HG03354 (cell line): ENCODE data around the gene MRTFA.

Experiments used
- ATAC-seq: cut with Tn5 transposase; IDR thresholded peaks from one replicate; pipeline ENCODE4 v1.9.1; 2021; ENCODE audit warnings: mild to moderate bottlenecking; ENCODE audit not compliant: unreplicated experiment, poor library complexity, severe bottlenecking

The MRTFA gene

GRCh38 chr22:40421082-40421350, 215.5 kb downstream of the MRTFA start:
- ATAC-seq, result no peak

GRCh38 chr22:40420341-40421081, 216.0 kb downstream of the MRTFA start:
- ATAC-seq, result no peak

- ATAC-seq, result no peak
Observed at GRCh38 chr22:40419718-40420117, 216.8 kb downstream of the MRTFA start.

- ATAC-seq, result no peak
Observed at GRCh38 chr22:40418366-40419201, 217.9 kb downstream of the MRTFA start.

GRCh38 chr22:40417881-40418280, 218.6 kb downstream of the MRTFA start:
- ATAC-seq, result no peak

GRCh38 chr22:40417041-40417440, 219.5 kb downstream of the MRTFA start:
- ATAC-seq, result no peak

- ATAC-seq, result no peak
Observed at GRCh38 chr22:40416636-40417035, 219.9 kb downstream of the MRTFA start.

GRCh38 chr22:40416267-40416570, 220.3 kb downstream of the MRTFA start:
- ATAC-seq, result no peak

- no peak for ATAC-seq
Observed at GRCh38 chr22:40415531-40416266, 220.8 kb downstream of the MRTFA start.

GRCh38 chr22:40414838-40415505, 221.5 kb downstream of the MRTFA start:
- peak; percentile 40 for ATAC-seq

- ATAC-seq, result no peak
Observed at GRCh38 chr22:40414311-40414710, 222.2 kb downstream of the MRTFA start.

- no peak for ATAC-seq
Observed at GRCh38 chr22:40413873-40414272, 222.6 kb downstream of the MRTFA start.

- peak; percentile 53 for ATAC-seq
Observed at GRCh38 chr22:40412441-40412840, 224.1 kb downstream of the MRTFA start.

- no peak for ATAC-seq
Observed at GRCh38 chr22:40411506-40411861, 225.0 kb downstream of the MRTFA start.

GRCh38 chr22:40410731-40411505, 225.6 kb downstream of the MRTFA start:
- no peak for ATAC-seq

- ATAC-seq, result no peak
Observed at GRCh38 chr22:40410272-40410671, 226.2 kb downstream of the MRTFA start.

- no peak for ATAC-seq
Observed at GRCh38 chr22:40409613-40410113, 226.9 kb downstream of the MRTFA start.

GRCh38 chr22:40408718-40409612, 227.6 kb downstream of the MRTFA start:
- ATAC-seq, result no peak
